Endothelial cell of umbilical vein (primary cell): ENCODE results near the gene SP140L. TPM values are rescaled to one million over a fixed set of nuclear protein-coding genes. Genes with fewer than 3 reads are reported as not detected.

Experiments used
- BruUV-seq: library from RNA; stranded (reverse); fragments of 400-500 nt; replicated peaks from 2 replicates; lab custom pipeline; 2021; lab: Mats Ljungman, UMichigan
- CTCF ChIA-PET: fragments of 300-600, 350-600 bp; sonication (Branson Sonifier 250); formaldehyde crosslinking; loops from one replicate; lab custom pipeline; 2021; ENCODE audit warnings: antibody characterized with exemption, inconsistent platforms; lab: Charles Lee
- POLR2A ChIA-PET: fragments of 300-600, 350-600 bp; sonication (Branson Sonifier 250); formaldehyde crosslinking; loops from one replicate; lab custom pipeline; 2021; ENCODE audit warnings: antibody characterized with exemption, inconsistent platforms; lab: Charles Lee
- DNase-seq: peaks from one replicate; pipeline ENCODE4 v3.0.0-alpha.2; 2011; ENCODE audit warnings: low read depth, low spot score
- FAIRE-seq: peaks from 2 replicates; lab custom pipeline; 2011; peaks lifted over from hg19 to GRCh38; lab: Jason Lieb, UNC
- H2AFZ ChIP-seq: 2 replicates; pipeline ENCODE4 v1.6.0; 2012; ENCODE audit warnings: low read depth, low read length, control low read depth, inconsistent platforms
- H3K27ac ChIP-seq: 2 replicates; pipeline ENCODE4 v1.5.1; 2011; ENCODE audit warnings: low read depth, mild to moderate bottlenecking, control low read depth, low read length, moderate library complexity; ENCODE audit not compliant: insufficient read depth
- H3K27me3 ChIP-seq, 2 experiments: 2 replicates each; pipeline versions ENCODE4 v1.6.0 to v1.6.1; 2011; ENCODE audit warnings: low read length in 2 of 2, mixed read lengths in 1 of 2; ENCODE audit not compliant: control insufficient read depth in 2 of 2, insufficient read depth in 2 of 2
- H3K36me3 ChIP-seq, 2 experiments: 2 replicates in 1 of 2; 3 replicates in 1 of 2; pipeline ENCODE4 v1.5.1; 2011; ENCODE audit warnings: low read length in 2 of 2, mild to moderate bottlenecking in 1 of 2, moderate library complexity in 1 of 2; ENCODE audit not compliant: control insufficient read depth in 2 of 2, insufficient read depth in 2 of 2; ENCODE audit errors: extremely low read depth in 1 of 2
- H3K4me1 ChIP-seq: 3 replicates; pipeline ENCODE4 v1.5.1; 2011; ENCODE audit warnings: mild to moderate bottlenecking, low read length; ENCODE audit not compliant: control insufficient read depth, insufficient read depth; ENCODE audit errors: extremely low read depth
- H3K4me2 ChIP-seq: 2 replicates; pipeline ENCODE4 v1.6.1; 2011; ENCODE audit warnings: low read length, control low read depth, mixed read lengths; ENCODE audit not compliant: insufficient read depth
- H3K4me3 ChIP-seq, 3 experiments: fragments of 200-600 bp in 1 of 3; sonication (generic), shearing (Covaris generic) in 1 of 3; replicated peaks in 1 of 3; 2 replicates each; pipeline ENCODE4 v1.5.1; 2011 to 2016; ENCODE audit warnings: control low read depth in 3 of 3, low read length in 3 of 3, mild to moderate bottlenecking in 2 of 3, inconsistent platforms in 1 of 3, low read depth in 1 of 3, moderate library complexity in 1 of 3; ENCODE audit not compliant: insufficient read depth in 1 of 3
- H3K79me2 ChIP-seq: 2 replicates; pipeline ENCODE4 v1.6.0; 2012; ENCODE audit warnings: low read length, inconsistent platforms; ENCODE audit not compliant: control insufficient read depth, insufficient read depth
- H3K9ac ChIP-seq: replicated peaks from 2 replicates; pipeline ENCODE3; 2011; ENCODE audit warnings: low read length, control low read depth; ENCODE audit not compliant: insufficient read depth; ENCODE audit errors: extremely low read depth
- H3K9me1 ChIP-seq: replicated peaks from 3 replicates; pipeline ENCODE4 v1.6.0; 2011; ENCODE audit warnings: mild to moderate bottlenecking, low read length; ENCODE audit not compliant: control insufficient read depth, insufficient read depth; ENCODE audit errors: extremely low read depth
- H3K9me3 ChIP-seq: replicated peaks from 2 replicates; pipeline ENCODE4 v1.5.1; 2012; ENCODE audit warnings: low read length, inconsistent platforms; ENCODE audit not compliant: control insufficient read depth, insufficient read depth
- H4K20me1 ChIP-seq: replicated peaks from 2 replicates; pipeline ENCODE3; 2011; ENCODE audit warnings: mild to moderate bottlenecking, low read length; ENCODE audit not compliant: control insufficient read depth, insufficient read depth; ENCODE audit errors: extremely low read depth
- CTCF ChIP-seq, 2 donors: IDR thresholded peaks; 1 replicate in 1 of 2; 2 replicates in 1 of 2; pipeline ENCODE4 v1.5.1; 2011; ENCODE audit warnings: low read length in 2 of 2, mild to moderate bottlenecking in 2 of 2, moderate library complexity in 2 of 2, control low read depth in 1 of 2, inconsistent platforms in 1 of 2, low read depth in 1 of 2; ENCODE audit not compliant: insufficient read depth in 1 of 2; ENCODE audit errors: extremely low read depth in 1 of 2
- FOS ChIP-seq: IDR thresholded peaks from 2 replicates; pipeline ENCODE4 v1.6.1; 2011; ENCODE audit warnings: mild to moderate bottlenecking, low read length, moderate library complexity, borderline replicate concordance; ENCODE audit not compliant: insufficient read depth
- GATA2 ChIP-seq: IDR thresholded peaks from 2 replicates; pipeline ENCODE4 v1.7.0; 2011; ENCODE audit warnings: low read depth, mild to moderate bottlenecking, moderate library complexity, mixed read lengths, low read length; ENCODE audit not compliant: insufficient read length, insufficient read depth
- POLR2A ChIP-seq: IDR thresholded peaks from 2 replicates; pipeline ENCODE4 v1.6.1; 2012; ENCODE audit warnings: low read depth, mild to moderate bottlenecking, control low read depth, low read length
- POLR2AphosphoS5 ChIP-seq: IDR thresholded peaks from 2 replicates; pipeline ENCODE4 v1.6.1; 2012; ENCODE audit warnings: low read depth, mild to moderate bottlenecking, control low read depth, low read length, moderate library complexity; ENCODE audit not compliant: insufficient read depth
- dilution Hi-C: fragments of 300-500 bp; cut with MboI; formaldehyde crosslinking; loops from one replicate; pipeline ENCODE4 v1.15.0; 2019; ENCODE audit warnings: low sequenced_read_pairs; ENCODE audit not compliant: extremely low pct_ligation_motif_present
- intact Hi-C: fragments of 100-400 bp; cut with micrococcal nuclease; formaldehyde crosslinking; loops from one replicate; pipeline ENCODE4 v1.10.0; 2022
- polyA plus RNA-seq, 4 experiments: library from polyadenylated mRNA; depleted of rRNA in 3 of 4; stranded (reverse) in 3 of 4; unstranded in 1 of 4; fragments of >200 nt; gene quantifications; 2 replicates each; pipeline versions ENCODE4 v1.2.1 to v1.2.3, GENCODE V29; 2011 to 2012; ENCODE audit warnings: missing spikeins in 1 of 4
- total RNA-seq: library from RNA; stranded (reverse); gene quantifications from 2 replicates; pipeline ENCODE4 v1.2.3, GENCODE V29; 2021

The SP140L gene
- total and polyA plus RNA-seq, 2 donors (not counting 3 experiments of a cell fraction or from before 2014, with no cell fraction given) = 16.0 to 27.3 TPM

GRCh38 chr2:230358305-230358704 is 31.3 kb downstream of the SP140L start:
- Histone ChIP-seq H3K9me3 (no peaks in the 10 kb centered on the region), H3K4me1 (no peaks in the 10 kb centered on the region), H3K9me1 (no peaks in the 10 kb centered on the region), H3K9ac (no peak overlapping the region), H4K20me1 (no peaks in the 10 kb centered on the region), H3K27ac (no peak overlapping the region), H3K4me2 (peak overlapping the region; percentile 8), H3K79me2 (no peaks in the 10 kb centered on the region), H3K4me3 (no peak overlapping the region), H3K27me3 (no peaks in the 10 kb centered on the region), H3K36me3 (peaks cover 0 to 9% of the 10 kb centered on the region in 2 experiments), H2AFZ (no peak overlapping the region)
- FAIRE-seq (peak; percentile 56), DNase-seq (peak; percentile 1)
- POLR2A ChIA-PET = no interaction called here
- CTCF ChIA-PET = no interaction called here
- intact Hi-C loops (no loop called here), dilution Hi-C loops (no loop called here)
- TF ChIP-seq FOS (peak; percentile 63), POLR2AphosphoS5 (no peak)
- BruUV-seq = no TSS peak

- DNase-seq = no peak
- H2AFZ ChIP-seq = no peak overlapping the region
- no peaks in the 10 kb centered on the region for H3K4me1 ChIP-seq
- ChIA-PET POLR2A (no interaction called here), CTCF (no interaction called here)
- no peak for FAIRE-seq
- BruUV-seq = no TSS peak
- intact Hi-C loops = no loop called here
- peaks cover 0 to 9% of the 10 kb centered on the region in 2 experiments for H3K36me3 ChIP-seq
- H3K4me2 ChIP-seq = no peak overlapping the region
- no peak overlapping the region for H3K27ac ChIP-seq
- no peak overlapping the region for H3K9ac ChIP-seq
- no peaks in the 10 kb centered on the region for H3K9me3 ChIP-seq
- no peaks in the 10 kb centered on the region for H3K9me1 ChIP-seq
- dilution Hi-C loops = no loop called here
- TF ChIP-seq POLR2A = no peak
- TF ChIP-seq CTCF (IDR thresholded peaks at IDR 0.05; ENCODE audit: extremely low read depth in 1 of 2, insufficient read depth in 1 of 2, low read depth in 1 of 2, low read length in 2 of 2) = no peak
- TF ChIP-seq GATA2 = no peak
- TF ChIP-seq FOS = no peak
- H3K79me2 ChIP-seq = no peaks in the 10 kb centered on the region
- H3K4me3 ChIP-seq = no peak overlapping the region
- H4K20me1 ChIP-seq = no peaks in the 10 kb centered on the region
- H3K27me3 ChIP-seq = no peaks in the 10 kb centered on the region
These were observed 33.0 kb downstream of the SP140L start for GRCh38 chr2:230360028-230360427.
